SU-DHL-6 (cell line): ENCODE data around the gene ATP9A.

Experiments used
- H2AFZ ChIP-seq: fragments of 200-600 bp; sonication (generic); 2 replicates; pipeline ENCODE4 v1.6.1; 2014; ENCODE audit warnings: low read depth, mild to moderate bottlenecking, moderate library complexity, mixed read lengths, antibody characterized with exemption, low read length; ENCODE audit not compliant: severe bottlenecking
- H3F3A ChIP-seq: fragments of 200-600 bp; shearing (Covaris generic); 2 replicates; pipeline ENCODE4 v1.6.0; 2016; ENCODE audit warnings: antibody characterized with exemption, mild to moderate bottlenecking; ENCODE audit not compliant: insufficient read depth
- H3K27ac ChIP-seq: fragments of 200-600 bp; sonication (generic); 2 replicates; pipeline ENCODE4 v1.5.1; 2016; ENCODE audit warnings: low read depth, mild to moderate bottlenecking, low read length, moderate library complexity, mixed read lengths
- H3K27me3 ChIP-seq: fragments of 200-600 bp; sonication (generic), shearing (Covaris generic); 2 replicates; pipeline ENCODE4 v1.6.0; 2014; ENCODE audit warnings: mild to moderate bottlenecking, low read length
- H3K36me3 ChIP-seq: fragments of 200-600 bp; sonication (generic); 2 replicates; pipeline ENCODE4 v1.6.1; 2014; ENCODE audit warnings: mild to moderate bottlenecking, low read length, mixed read lengths
- H3K4me2 ChIP-seq: fragments of 300-600, 200-600 bp; shearing (Covaris generic), sonication (generic); 2 replicates; pipeline ENCODE4 v1.6.0; 2014; ENCODE audit warnings: low read length, low read depth, mild to moderate bottlenecking; ENCODE audit not compliant: poor library complexity, severe bottlenecking
- H3K4me3 ChIP-seq: fragments of 200-600 bp; sonication (generic); 2 replicates; pipeline ENCODE4 v1.5.1; 2014; ENCODE audit warnings: antibody characterized with exemption, low read length, mild to moderate bottlenecking, mixed read lengths; ENCODE audit not compliant: insufficient read depth, poor library complexity, severe bottlenecking
- H3K79me2 ChIP-seq: fragments of 200-600 bp; sonication (generic); 2 replicates; pipeline ENCODE4 v1.6.1; 2014; ENCODE audit warnings: mild to moderate bottlenecking, low read length, moderate library complexity; ENCODE audit not compliant: insufficient read depth
- H3K9ac ChIP-seq: fragments of 200-600 bp; sonication (generic); 2 replicates; pipeline ENCODE4 v1.7.0; 2014; ENCODE audit warnings: mild to moderate bottlenecking, low read length
- H3K9me2 ChIP-seq: fragments of 200-600 bp; sonication (generic); replicated peaks from 2 replicates; pipeline ENCODE4 v1.6.1; 2014; ENCODE audit warnings: low read length; ENCODE audit not compliant: insufficient read depth
- H3K9me3 ChIP-seq: fragments of 200-600 bp; sonication (generic); 2 replicates; pipeline ENCODE4 v1.6.1; 2014; ENCODE audit warnings: low read length, mixed read lengths; ENCODE audit not compliant: insufficient read depth
- H4K20me1 ChIP-seq: fragments of 200-600 bp; sonication (generic); 2 replicates; pipeline ENCODE4 v1.6.1; 2014; ENCODE audit warnings: low read depth, mild to moderate bottlenecking, antibody characterized with exemption, low read length, moderate library complexity, mixed read lengths
- EZH2phosphoT487 ChIP-seq: fragments of 200-600 bp; sonication (generic), shearing (Covaris generic); conservative IDR thresholded peaks from 2 replicates; pipeline ENCODE4 v1.6.1; 2018; ENCODE audit warnings: mild to moderate bottlenecking, antibody characterized with exemption, low read length, moderate library complexity, mixed read lengths
- TF ChIP-seq, protein P1 (sequence below): fragments of 200-600 bp; sonication (generic); IDR thresholded peaks from one replicate; pipeline ENCODE4 v1.5.1; 2017; ENCODE audit warnings: antibody characterized with exemption, mild to moderate bottlenecking, low read length, moderate library complexity; ENCODE audit not compliant: insufficient read depth, poor library complexity, severe bottlenecking

Gene ATP9A

DNA sequence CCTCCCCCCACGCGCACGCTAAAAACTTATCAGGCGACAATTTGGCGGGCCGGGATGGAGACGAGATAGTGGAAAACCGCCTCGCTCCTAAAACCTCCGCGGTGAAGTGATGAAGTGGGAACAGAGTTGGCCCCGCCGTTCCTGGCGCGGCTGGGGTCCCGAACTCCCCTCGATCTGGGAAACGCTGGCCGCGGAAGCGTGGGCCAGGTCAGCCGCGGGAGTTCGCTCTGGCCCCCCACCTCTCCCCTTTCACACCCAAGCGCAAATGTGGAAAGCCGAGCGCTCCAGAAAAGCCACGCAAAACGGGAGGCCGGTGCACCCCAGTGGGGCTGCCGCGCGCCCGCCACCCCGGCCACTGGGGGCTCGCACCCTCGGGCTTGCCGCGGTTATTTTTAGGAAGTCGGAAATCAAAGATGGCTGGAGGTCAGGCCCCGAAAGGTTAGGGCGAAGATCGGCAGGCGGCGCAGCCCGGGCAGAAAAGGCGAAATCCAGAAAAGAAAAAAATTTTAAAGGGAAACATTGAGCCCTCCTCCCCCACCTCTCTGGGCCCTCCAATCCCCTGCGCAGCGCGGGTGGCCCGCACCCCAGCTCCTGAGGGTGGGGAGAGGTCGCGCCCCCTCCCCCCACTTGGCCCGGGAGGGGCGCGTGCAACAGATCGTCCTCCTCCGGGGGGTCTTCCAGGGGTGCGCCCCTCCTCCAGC, 33.1 kb upstream of the ATP9A start:
- TF ChIP-seq, protein P1, sequence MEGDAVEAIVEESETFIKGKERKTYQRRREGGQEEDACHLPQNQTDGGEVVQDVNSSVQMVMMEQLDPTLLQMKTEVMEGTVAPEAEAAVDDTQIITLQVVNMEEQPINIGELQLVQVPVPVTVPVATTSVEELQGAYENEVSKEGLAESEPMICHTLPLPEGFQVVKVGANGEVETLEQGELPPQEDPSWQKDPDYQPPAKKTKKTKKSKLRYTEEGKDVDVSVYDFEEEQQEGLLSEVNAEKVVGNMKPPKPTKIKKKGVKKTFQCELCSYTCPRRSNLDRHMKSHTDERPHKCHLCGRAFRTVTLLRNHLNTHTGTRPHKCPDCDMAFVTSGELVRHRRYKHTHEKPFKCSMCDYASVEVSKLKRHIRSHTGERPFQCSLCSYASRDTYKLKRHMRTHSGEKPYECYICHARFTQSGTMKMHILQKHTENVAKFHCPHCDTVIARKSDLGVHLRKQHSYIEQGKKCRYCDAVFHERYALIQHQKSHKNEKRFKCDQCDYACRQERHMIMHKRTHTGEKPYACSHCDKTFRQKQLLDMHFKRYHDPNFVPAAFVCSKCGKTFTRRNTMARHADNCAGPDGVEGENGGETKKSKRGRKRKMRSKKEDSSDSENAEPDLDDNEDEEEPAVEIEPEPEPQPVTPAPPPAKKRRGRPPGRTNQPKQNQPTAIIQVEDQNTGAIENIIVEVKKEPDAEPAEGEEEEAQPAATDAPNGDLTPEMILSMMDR: no peak
- TF ChIP-seq EZH2phosphoT487: no peak
- Histone ChIP-seq H3K9me2 (no peaks in the 10 kb centered on the region), H3F3A (no peaks in the 10 kb centered on the region), H3K27ac (no peak overlapping the region), H3K27me3 (no peaks in the 10 kb centered on the region), H2AFZ (no peak overlapping the region), H3K79me2 (no peaks in the 10 kb centered on the region), H4K20me1 (no peaks in the 10 kb centered on the region), H3K4me3 (no peak overlapping the region), H3K36me3 (no peaks in the 10 kb centered on the region), H3K4me2 (no peak overlapping the region), H3K9ac (no peak overlapping the region), H3K9me3 (no peaks in the 10 kb centered on the region)

DNA sequence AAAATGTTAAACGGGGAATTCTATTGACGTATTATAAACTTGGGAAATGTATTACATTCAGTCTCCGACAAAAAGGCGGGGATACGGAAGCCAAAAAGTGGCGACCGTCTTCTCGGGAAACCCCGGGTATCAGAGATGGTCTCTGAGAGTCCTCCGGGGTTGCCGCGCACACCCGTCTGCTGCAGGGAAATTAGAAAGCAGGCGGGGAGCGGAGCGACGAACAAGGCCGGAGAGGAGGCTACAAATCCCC, 32.6 kb upstream of the ATP9A start:
- Histone ChIP-seq H3K9me2 (no peaks in the 10 kb centered on the region), H3K9ac (no peak overlapping the region), H3K27me3 (no peaks in the 10 kb centered on the region), H3F3A (no peaks in the 10 kb centered on the region), H3K9me3 (no peaks in the 10 kb centered on the region), H3K4me3 (no peak overlapping the region), H2AFZ (no peak overlapping the region), H3K27ac (no peak overlapping the region), H3K79me2 (no peaks in the 10 kb centered on the region), H4K20me1 (no peaks in the 10 kb centered on the region), H3K36me3 (no peaks in the 10 kb centered on the region), H3K4me2 (no peak overlapping the region)
- TF ChIP-seq EZH2phosphoT487: no peak
- TF ChIP-seq, protein P1: no peak

DNA sequence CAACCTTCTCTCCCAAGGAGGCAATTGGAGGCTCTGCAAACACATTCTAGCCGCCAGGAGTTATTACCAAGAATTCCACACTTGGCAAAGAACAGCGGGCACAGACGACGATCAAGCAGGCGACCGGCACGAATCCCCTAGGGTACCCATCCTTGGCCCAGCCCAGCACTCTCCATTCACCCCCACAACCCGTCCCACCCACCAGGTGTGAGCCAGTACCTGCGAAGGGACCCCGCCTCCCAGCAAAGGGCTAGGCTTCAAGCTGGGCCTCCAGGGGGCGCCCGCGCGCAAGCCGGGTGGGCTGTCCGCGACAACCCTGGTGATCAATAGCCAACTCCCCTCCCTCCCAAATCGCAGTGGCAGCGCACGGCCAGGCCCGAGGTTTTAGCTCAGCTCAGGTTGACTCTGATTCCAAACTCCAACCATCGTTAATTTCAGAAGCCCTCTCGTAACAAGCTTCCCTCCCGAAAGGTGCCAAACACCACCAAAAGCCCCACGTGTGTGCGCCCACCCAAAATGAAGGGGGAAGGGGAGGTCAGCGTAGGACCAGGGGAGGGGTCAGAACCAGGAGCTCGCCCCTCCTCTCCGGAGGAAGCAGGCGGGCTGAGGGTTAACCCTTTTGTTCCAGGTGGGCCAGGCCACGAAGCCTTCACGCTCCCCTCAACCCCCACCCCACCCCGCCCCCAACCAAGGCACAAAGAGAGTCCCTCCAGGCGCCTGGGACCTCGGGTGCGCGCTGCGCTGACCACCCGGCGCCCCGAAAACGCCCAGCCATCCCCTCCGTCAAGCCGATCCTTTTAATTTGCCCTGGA, 32.1 kb upstream of the ATP9A start:
- no peaks in the 10 kb centered on the region for H3F3A ChIP-seq
- H4K20me1 ChIP-seq: no peaks in the 10 kb centered on the region
- H3K4me3 ChIP-seq: no peak overlapping the region
- H3K27ac ChIP-seq: no peak overlapping the region
- no peaks in the 10 kb centered on the region for H3K9me3 ChIP-seq
- H3K36me3 ChIP-seq: no peaks in the 10 kb centered on the region
- no peak overlapping the region for H3K9ac ChIP-seq
- H2AFZ ChIP-seq: no peak overlapping the region
- H3K4me2 ChIP-seq: no peak overlapping the region
- no peaks in the 10 kb centered on the region for H3K79me2 ChIP-seq
- no peaks in the 10 kb centered on the region for H3K27me3 ChIP-seq
- TF ChIP-seq, protein P1: peak; percentile 82
- no peak for TF ChIP-seq EZH2phosphoT487
- no peaks in the 10 kb centered on the region for H3K9me2 ChIP-seq
